ENCODE measurements around the gene NANOGP8.
"Not testable (repeated sequence)": the region's sequence is repeated elsewhere in the genome, so short reads cannot be mapped to it uniquely, and the experiment has no call there.

DNA sequence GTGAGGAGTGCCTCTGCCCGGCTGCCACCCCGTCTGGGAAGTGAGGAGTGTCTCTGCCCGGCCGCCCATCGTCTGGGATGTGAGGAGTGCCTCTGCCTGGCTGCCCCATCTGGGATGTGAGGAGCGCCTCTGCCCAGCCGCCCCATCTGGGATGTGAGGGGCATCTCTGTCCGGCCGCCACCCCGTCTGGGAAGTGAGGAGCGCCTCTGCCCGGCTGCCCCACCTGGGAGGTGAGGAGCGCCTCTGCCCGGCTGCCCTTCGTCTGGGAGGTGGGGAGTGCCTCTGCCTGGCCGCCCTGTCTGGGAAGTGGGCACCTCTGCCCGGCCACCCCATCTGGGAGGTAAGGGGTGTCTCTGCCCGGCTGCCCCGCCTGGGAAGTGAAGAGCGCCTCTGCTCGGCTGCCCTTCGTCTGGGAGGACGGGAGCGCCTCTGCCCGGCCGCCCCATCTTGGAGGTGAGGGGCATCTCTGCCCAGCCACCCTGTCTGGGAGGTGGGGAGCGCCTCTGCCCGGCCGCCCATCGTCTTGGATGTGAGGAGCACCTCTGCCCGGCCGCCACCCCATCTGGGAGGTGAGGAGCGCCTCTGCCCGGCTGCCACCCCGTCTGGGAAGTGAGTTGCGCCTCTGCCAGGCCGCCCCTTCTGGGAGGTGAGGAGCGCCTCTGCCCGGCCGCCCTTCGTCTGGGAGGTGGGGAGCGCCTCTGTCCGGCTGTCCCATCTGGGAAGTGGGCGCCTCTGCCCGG, 3.3 kb downstream of the NANOGP8 start:
- TF ChIP-seq POLR2A, CTCF (IDR thresholded peaks at IDR 0.05): not testable (repeated sequence)
